Esophagus muscularis mucosa (tissue), 3 donors: ENCODE data around the gene MAP2K6.

Experiments used
- POLR2A ChIP-seq: fragments of 450-650 bp; IDR thresholded peaks from one replicate; pipeline ENCODE4 v1.6.1; 2017; ENCODE audit warnings: antibody characterized with exemption, moderate library complexity, mild to moderate bottlenecking, low read depth
- TF ChIP-seq, protein P1 (sequence below), 3 experiments: fragments of 200-600 bp in 2 of 3; fragments of 450-650 bp in 1 of 3; sonication (generic) in 2 of 3; IDR thresholded peaks; one replicate each; pipeline ENCODE4 v1.5.1; 2017 to 2019; ENCODE audit warnings: antibody characterized with exemption in 3 of 3, mild to moderate bottlenecking in 2 of 3, moderate library complexity in 1 of 3

DNA sequence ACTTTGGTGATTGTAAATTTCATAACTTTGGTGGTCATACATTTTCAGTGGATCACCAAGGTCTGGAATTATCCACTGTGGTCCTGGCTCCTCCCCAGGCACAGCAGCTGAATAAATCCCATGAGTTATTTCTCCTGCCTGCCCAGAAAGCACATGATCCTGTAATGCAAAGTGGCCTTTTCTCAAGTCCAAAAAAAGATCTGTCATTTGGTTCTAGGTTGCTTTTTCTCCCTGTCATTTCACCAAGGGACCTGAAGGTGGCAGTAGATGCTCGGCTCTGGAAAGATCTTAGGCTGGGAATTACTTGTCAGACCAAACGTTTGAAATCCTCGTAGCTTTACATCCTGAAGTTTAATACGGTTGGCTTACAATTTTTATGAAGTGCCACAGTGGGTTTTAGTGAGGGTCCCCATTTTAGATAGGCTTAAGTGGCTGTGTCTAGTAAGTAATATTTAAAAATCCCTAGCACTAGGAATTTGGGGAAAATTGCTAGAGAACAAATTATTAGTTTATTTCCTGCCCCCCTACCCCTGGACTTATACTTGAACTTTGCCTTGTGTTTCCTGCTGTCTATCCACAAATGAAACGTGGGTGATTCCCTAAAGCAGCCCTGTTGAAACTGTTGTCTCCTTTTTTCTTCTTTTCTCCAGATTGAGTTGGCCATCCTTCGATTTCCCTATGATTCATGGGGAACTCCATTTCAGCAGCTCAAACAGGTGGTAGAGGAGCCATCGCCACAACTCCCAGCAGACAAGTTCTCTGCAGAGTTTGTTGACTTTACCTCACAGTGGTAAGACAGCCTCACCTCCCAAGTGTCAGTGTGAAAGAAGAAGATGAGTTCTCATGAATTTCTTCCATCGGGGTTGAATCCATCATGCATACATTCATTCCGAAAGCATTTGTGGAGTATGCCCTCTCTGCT lies 111.7 kb downstream of the MAP2K6 start:
- no peak for TF ChIP-seq POLR2A
- TF ChIP-seq, protein P1, sequence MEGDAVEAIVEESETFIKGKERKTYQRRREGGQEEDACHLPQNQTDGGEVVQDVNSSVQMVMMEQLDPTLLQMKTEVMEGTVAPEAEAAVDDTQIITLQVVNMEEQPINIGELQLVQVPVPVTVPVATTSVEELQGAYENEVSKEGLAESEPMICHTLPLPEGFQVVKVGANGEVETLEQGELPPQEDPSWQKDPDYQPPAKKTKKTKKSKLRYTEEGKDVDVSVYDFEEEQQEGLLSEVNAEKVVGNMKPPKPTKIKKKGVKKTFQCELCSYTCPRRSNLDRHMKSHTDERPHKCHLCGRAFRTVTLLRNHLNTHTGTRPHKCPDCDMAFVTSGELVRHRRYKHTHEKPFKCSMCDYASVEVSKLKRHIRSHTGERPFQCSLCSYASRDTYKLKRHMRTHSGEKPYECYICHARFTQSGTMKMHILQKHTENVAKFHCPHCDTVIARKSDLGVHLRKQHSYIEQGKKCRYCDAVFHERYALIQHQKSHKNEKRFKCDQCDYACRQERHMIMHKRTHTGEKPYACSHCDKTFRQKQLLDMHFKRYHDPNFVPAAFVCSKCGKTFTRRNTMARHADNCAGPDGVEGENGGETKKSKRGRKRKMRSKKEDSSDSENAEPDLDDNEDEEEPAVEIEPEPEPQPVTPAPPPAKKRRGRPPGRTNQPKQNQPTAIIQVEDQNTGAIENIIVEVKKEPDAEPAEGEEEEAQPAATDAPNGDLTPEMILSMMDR (IDR thresholded peaks at IDR 0.05) = peak; percentile 81 to 92 (median 90)
